Neural cell (in vitro differentiated cells): Measurements from ENCODE around the gene EPHA4. TPM values are rescaled to one million over a fixed set of nuclear protein-coding genes. Genes with fewer than 3 reads are reported as not detected.

Experiments used
- H2AFZ ChIP-seq: fragments of 200-600, 300-800 bp; sonication (generic), shearing (Covaris generic); 2 replicates; pipeline ENCODE4 v1.6.0; 2014; ENCODE audit warnings: low read depth, mild to moderate bottlenecking, antibody characterized with exemption, low read length, moderate library complexity
- H3F3A ChIP-seq: fragments of 200-600 bp; shearing (Covaris generic); 2 replicates; pipeline ENCODE4 v1.6.1; 2016; ENCODE audit warnings: mild to moderate bottlenecking, moderate library complexity, mixed read lengths, antibody characterized with exemption, low read length; ENCODE audit not compliant: insufficient read depth, poor library complexity, severe bottlenecking
- H3K27ac ChIP-seq: fragments of 200-600, 300-800 bp; sonication (generic), shearing (Covaris generic); 2 replicates; pipeline ENCODE4 v1.5.1; 2014; ENCODE audit warnings: mild to moderate bottlenecking, low read length, moderate library complexity
- H3K27me3 ChIP-seq: fragments of 300-800, 200-600 bp; sonication (generic), shearing (Covaris generic); 2 replicates; pipeline ENCODE4 v1.6.0; 2014; ENCODE audit warnings: mild to moderate bottlenecking, low read depth, low read length, moderate library complexity; ENCODE audit not compliant: insufficient read depth
- H3K36me3 ChIP-seq: fragments of 300-800, 200-600 bp; sonication (generic), shearing (Covaris generic); 2 replicates; pipeline ENCODE4 v1.5.1; 2014; ENCODE audit warnings: mild to moderate bottlenecking, antibody characterized with exemption, low read length, moderate library complexity; ENCODE audit not compliant: insufficient read depth
- H3K4me2 ChIP-seq: fragments of 300-800, 200-600 bp; sonication (generic), shearing (Covaris generic); 2 replicates; pipeline ENCODE4 v1.6.0; 2014; ENCODE audit warnings: mild to moderate bottlenecking, low read length
- H3K4me3 ChIP-seq: fragments of 300-800, 200-600 bp; sonication (generic), shearing (Covaris generic); 2 replicates; pipeline ENCODE4 v1.5.1; 2014; ENCODE audit warnings: mild to moderate bottlenecking, low read length, moderate library complexity
- H3K79me2 ChIP-seq: fragments of 200-600 bp; shearing (Covaris generic); replicated peaks from 2 replicates; pipeline ENCODE4 v1.6.0; 2014; ENCODE audit warnings: mild to moderate bottlenecking, low read length, moderate library complexity; ENCODE audit not compliant: insufficient read depth
- H3K9ac ChIP-seq: fragments of 300-800, 200-600 bp; sonication (generic), shearing (Covaris generic); 2 replicates; pipeline ENCODE4 v1.6.1; 2016; ENCODE audit warnings: mild to moderate bottlenecking, low read length, mixed read lengths
- H3K9me2 ChIP-seq: fragments of 200-600 bp; shearing (Covaris generic); 2 replicates; pipeline ENCODE4 v1.6.1; 2016; ENCODE audit warnings: mild to moderate bottlenecking, low read length, mixed read lengths; ENCODE audit not compliant: insufficient read depth
- H3K9me3 ChIP-seq: fragments of 200-600, 300-800 bp; sonication (generic), shearing (Covaris generic); 2 replicates; pipeline ENCODE4 v1.6.1; 2016; ENCODE audit warnings: mild to moderate bottlenecking, mixed run types, low read length, moderate library complexity, mixed read lengths
- H4K20me1 ChIP-seq: fragments of 200-600 bp; shearing (Covaris generic); 2 replicates; pipeline ENCODE4 v1.6.1; 2016; ENCODE audit warnings: mild to moderate bottlenecking, mixed run types; ENCODE audit not compliant: insufficient read depth
- EP300 ChIP-seq: fragments of 450-650 bp; conservative IDR thresholded peaks from 2 replicates; pipeline ENCODE4 v1.6.1; 2014; ENCODE audit warnings: antibody characterized with exemption, mild to moderate bottlenecking, moderate library complexity; ENCODE audit not compliant: poor library complexity, severe bottlenecking
- EZH2 ChIP-seq: fragments of 200-600, 300-800 bp; shearing (Covaris generic), sonication (generic); IDR thresholded peaks from 2 replicates; pipeline ENCODE4 v1.6.1; 2014; ENCODE audit warnings: antibody characterized with exemption, low read length, borderline replicate concordance, mild to moderate bottlenecking; ENCODE audit not compliant: insufficient read depth, poor library complexity, severe bottlenecking
- MXI1 ChIP-seq: fragments of 450-650 bp; conservative IDR thresholded peaks from 2 replicates; pipeline ENCODE4 v1.6.1; 2014; ENCODE audit warnings: antibody characterized with exemption, mild to moderate bottlenecking; ENCODE audit not compliant: poor library complexity, severe bottlenecking
- POLR2AphosphoS5 ChIP-seq: IDR thresholded peaks from 2 replicates; pipeline ENCODE4 v1.6.1; 2012
- RAD21 ChIP-seq: fragments of 450-650 bp; conservative IDR thresholded peaks from 2 replicates; pipeline ENCODE4 v1.6.1; 2014; ENCODE audit warnings: antibody characterized with exemption, mild to moderate bottlenecking, moderate library complexity
- SMC3 ChIP-seq: fragments of 450-650 bp; conservative IDR thresholded peaks from 2 replicates; pipeline ENCODE4 v1.6.1; 2014; ENCODE audit warnings: antibody characterized with exemption, mild to moderate bottlenecking, moderate library complexity; ENCODE audit not compliant: poor library complexity
- TAF1 ChIP-seq: IDR thresholded peaks from 2 replicates; pipeline ENCODE4 v1.6.1; 2012; ENCODE audit warnings: low read depth
- polyA plus RNA-seq: library from polyadenylated mRNA; depleted of rRNA; stranded (reverse); fragments of >200 nt; gene quantifications from 2 replicates; pipeline ENCODE4 v1.2.3, GENCODE V29; 2014
- TF ChIP-seq, protein P1 (sequence below): fragments of 450-650 bp; IDR thresholded peaks from 2 replicates; pipeline ENCODE4 v1.5.1; 2014; ENCODE audit warnings: antibody characterized with exemption, mild to moderate bottlenecking, moderate library complexity; ENCODE audit not compliant: poor library complexity, severe bottlenecking
- TF ChIP-seq, protein P2 (sequence below): IDR thresholded peaks from 2 replicates; pipeline ENCODE4 v1.6.1; 2012; ENCODE audit warnings: borderline replicate concordance

The EPHA4 gene
- polyA plus RNA-seq, 1 donor from 2014 or later, result 71.1 TPM

DNA sequence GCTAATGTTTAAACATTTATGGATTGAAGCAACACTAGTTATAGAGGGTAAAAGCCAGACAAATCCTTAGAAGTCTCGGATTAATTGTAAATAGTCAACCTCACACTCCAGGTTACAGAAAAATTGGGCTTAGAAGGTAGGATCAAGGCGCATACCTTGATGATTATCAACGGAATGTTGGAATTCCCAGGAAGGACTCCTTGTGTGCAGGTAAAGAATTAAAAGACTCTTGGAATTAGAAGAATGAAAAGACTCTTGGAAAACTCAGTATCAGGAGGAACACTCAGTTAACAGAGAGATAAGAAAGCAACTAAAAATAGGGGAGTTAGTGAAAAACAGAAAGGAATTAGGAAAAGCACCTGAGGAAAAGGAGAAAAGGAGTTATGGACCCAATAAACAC, 29.3 kb upstream of the EPHA4 start:
- Histone ChIP-seq H3K9me2 (no peaks in the 10 kb centered on the region), H3K79me2 (no peaks in the 10 kb centered on the region), H3K36me3 (no peaks in the 10 kb centered on the region), H3K9ac (no peak overlapping the region), H3K4me3 (no peak overlapping the region), H4K20me1 (no peaks in the 10 kb centered on the region), H3K4me2 (no peak overlapping the region), H3F3A (peaks cover 2% of the 10 kb centered on the region), H3K9me3 (no peaks in the 10 kb centered on the region), H3K27ac (no peak overlapping the region), H2AFZ (no peak overlapping the region), H3K27me3 (no peaks in the 10 kb centered on the region)
- TF ChIP-seq EZH2 (no peak), EP300 (no peak), POLR2AphosphoS5 (no peak)

DNA sequence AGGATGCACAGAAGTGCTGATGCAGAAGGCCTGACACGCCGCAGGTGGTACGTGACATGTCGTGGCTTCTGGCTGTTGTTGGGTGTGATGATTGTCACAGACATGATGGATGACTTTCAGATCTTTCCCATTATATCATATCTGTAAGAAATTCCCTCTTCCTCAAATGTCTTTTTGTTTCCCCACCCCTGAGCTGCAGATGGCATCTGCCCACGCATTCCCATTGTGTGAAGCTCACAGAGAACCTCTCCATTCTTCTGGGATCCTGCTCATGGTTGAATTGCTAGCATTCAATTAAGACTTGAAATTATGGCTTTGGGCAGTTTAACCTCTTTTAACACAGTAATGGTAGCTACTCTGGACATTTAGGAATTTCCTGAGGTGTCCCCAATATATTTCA, 28.3 kb upstream of the EPHA4 start:
- no peak overlapping the region for H3K27ac ChIP-seq

GRCh38 chr2:221596192-221596591, 24.1 kb upstream of the EPHA4 start:
- H3K79me2 ChIP-seq, result no peaks in the 10 kb centered on the region
- no peak for TF ChIP-seq EP300
- no peak for TF ChIP-seq MXI1
- TF ChIP-seq EZH2, result no peak
- TF ChIP-seq, protein P1, sequence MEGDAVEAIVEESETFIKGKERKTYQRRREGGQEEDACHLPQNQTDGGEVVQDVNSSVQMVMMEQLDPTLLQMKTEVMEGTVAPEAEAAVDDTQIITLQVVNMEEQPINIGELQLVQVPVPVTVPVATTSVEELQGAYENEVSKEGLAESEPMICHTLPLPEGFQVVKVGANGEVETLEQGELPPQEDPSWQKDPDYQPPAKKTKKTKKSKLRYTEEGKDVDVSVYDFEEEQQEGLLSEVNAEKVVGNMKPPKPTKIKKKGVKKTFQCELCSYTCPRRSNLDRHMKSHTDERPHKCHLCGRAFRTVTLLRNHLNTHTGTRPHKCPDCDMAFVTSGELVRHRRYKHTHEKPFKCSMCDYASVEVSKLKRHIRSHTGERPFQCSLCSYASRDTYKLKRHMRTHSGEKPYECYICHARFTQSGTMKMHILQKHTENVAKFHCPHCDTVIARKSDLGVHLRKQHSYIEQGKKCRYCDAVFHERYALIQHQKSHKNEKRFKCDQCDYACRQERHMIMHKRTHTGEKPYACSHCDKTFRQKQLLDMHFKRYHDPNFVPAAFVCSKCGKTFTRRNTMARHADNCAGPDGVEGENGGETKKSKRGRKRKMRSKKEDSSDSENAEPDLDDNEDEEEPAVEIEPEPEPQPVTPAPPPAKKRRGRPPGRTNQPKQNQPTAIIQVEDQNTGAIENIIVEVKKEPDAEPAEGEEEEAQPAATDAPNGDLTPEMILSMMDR, result no peak
- TF ChIP-seq RAD21, result no peak
- TF ChIP-seq, protein P2, sequence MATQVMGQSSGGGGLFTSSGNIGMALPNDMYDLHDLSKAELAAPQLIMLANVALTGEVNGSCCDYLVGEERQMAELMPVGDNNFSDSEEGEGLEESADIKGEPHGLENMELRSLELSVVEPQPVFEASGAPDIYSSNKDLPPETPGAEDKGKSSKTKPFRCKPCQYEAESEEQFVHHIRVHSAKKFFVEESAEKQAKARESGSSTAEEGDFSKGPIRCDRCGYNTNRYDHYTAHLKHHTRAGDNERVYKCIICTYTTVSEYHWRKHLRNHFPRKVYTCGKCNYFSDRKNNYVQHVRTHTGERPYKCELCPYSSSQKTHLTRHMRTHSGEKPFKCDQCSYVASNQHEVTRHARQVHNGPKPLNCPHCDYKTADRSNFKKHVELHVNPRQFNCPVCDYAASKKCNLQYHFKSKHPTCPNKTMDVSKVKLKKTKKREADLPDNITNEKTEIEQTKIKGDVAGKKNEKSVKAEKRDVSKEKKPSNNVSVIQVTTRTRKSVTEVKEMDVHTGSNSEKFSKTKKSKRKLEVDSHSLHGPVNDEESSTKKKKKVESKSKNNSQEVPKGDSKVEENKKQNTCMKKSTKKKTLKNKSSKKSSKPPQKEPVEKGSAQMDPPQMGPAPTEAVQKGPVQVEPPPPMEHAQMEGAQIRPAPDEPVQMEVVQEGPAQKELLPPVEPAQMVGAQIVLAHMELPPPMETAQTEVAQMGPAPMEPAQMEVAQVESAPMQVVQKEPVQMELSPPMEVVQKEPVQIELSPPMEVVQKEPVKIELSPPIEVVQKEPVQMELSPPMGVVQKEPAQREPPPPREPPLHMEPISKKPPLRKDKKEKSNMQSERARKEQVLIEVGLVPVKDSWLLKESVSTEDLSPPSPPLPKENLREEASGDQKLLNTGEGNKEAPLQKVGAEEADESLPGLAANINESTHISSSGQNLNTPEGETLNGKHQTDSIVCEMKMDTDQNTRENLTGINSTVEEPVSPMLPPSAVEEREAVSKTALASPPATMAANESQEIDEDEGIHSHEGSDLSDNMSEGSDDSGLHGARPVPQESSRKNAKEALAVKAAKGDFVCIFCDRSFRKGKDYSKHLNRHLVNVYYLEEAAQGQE, result no peak
- TF ChIP-seq SMC3, result no peak
- TF ChIP-seq POLR2AphosphoS5, result no peak
- TF ChIP-seq TAF1, result no peak
- no peaks in the 10 kb centered on the region for H3F3A ChIP-seq
- no peaks in the 10 kb centered on the region for H3K9me3 ChIP-seq
- no peaks in the 10 kb centered on the region for H4K20me1 ChIP-seq
- H3K36me3 ChIP-seq, result no peaks in the 10 kb centered on the region
- no peaks in the 10 kb centered on the region for H3K27me3 ChIP-seq
- no peaks in the 10 kb centered on the region for H3K9me2 ChIP-seq
- no peak overlapping the region for H2AFZ ChIP-seq
- no peak overlapping the region for H3K4me2 ChIP-seq
- no peak overlapping the region for H3K4me3 ChIP-seq
- no peak overlapping the region for H3K9ac ChIP-seq
- no peak overlapping the region for H3K27ac ChIP-seq

More for the DNA sequence above, 28.3 kb upstream of the EPHA4 start:
- H3K4me3 ChIP-seq, result no peak overlapping the region
- no peak overlapping the region for H2AFZ ChIP-seq
- no peaks in the 10 kb centered on the region for H4K20me1 ChIP-seq
- no peak overlapping the region for H3K4me2 ChIP-seq
- H3K9ac ChIP-seq, result no peak overlapping the region
- H3K27me3 ChIP-seq, result no peaks in the 10 kb centered on the region
- no peaks in the 10 kb centered on the region for H3K79me2 ChIP-seq
- TF ChIP-seq MXI1 (no peak), EP300 (no peak), SMC3 (no peak), EZH2 (no peak)
- TF ChIP-seq, protein P1, result no peak
- no peaks in the 10 kb centered on the region for H3K9me2 ChIP-seq
- H3F3A ChIP-seq, result no peaks in the 10 kb centered on the region
- H3K9me3 ChIP-seq, result no peaks in the 10 kb centered on the region
- H3K36me3 ChIP-seq, result no peaks in the 10 kb centered on the region
